Prostate gland (tissue), 2 donors: Measurements from ENCODE around the gene STK10.

Experiments
- CTCF ChIP-seq, 4 experiments: fragments of 200-600 bp in 2 of 4; fragments of 450-650 bp in 2 of 4; sonication (generic) in 2 of 4; IDR thresholded peaks; 1 replicate in 3 of 4; 2 replicates in 1 of 4; pipeline ENCODE4 v1.5.1; 2016 to 2019; ENCODE audit warnings: antibody characterized with exemption in 4 of 4, mild to moderate bottlenecking in 2 of 4, moderate library complexity in 2 of 4
- POLR2A ChIP-seq: fragments of 450-650 bp; IDR thresholded peaks from one replicate; pipeline ENCODE4 v1.6.1; 2016; ENCODE audit warnings: antibody characterized with exemption, mild to moderate bottlenecking
- POLR2AphosphoS5 ChIP-seq: sonication (generic); formaldehyde crosslinking; IDR thresholded peaks from one replicate; pipeline ENCODE4 v1.6.1; 2017; ENCODE audit warnings: antibody characterized with exemption

GRCh38 chr5:172127581-172127980, 60.4 kb downstream of the STK10 start:
- TF ChIP-seq CTCF (IDR thresholded peaks at IDR 0.05), result no peak
- no peak for TF ChIP-seq POLR2A
- TF ChIP-seq POLR2AphosphoS5, result no peak
